ENCODE data around the gene SSTR4. TPM values are rescaled to one million over a fixed set of nuclear protein-coding genes. Genes with fewer than 3 reads are reported as not detected.

Gene SSTR4
- total RNA-seq, 2 experiments from 2014 or later: not detected

- Mint-ChIP-seq H3K4me3 (no peak overlapping the region), H3K9me3 (no peaks in the 10 kb centered on the region), H3K4me1 (ENCODE audit: low read depth) (peaks cover 1% of the 10 kb centered on the region), H3K27me3 (ENCODE audit: low read depth) (peaks cover 5% of the 10 kb centered on the region), H3K36me3 (ENCODE audit: low read depth) (no peaks in the 10 kb centered on the region), H3K27ac (no peak overlapping the region)
- no peak for DNase-seq
- CTCF ChIA-PET: no interaction called here
- intact Hi-C loops (cut with micrococcal nuclease): no loop called here
These were observed 46.2 kb downstream of the SSTR4 start for GRCh38 chr20:23081263-23081819.

GRCh38 chr20:23082846-23083552 lies 47.9 kb downstream of the SSTR4 start:
- CTCF ChIA-PET: no interaction called here
- intact Hi-C loops (cut with micrococcal nuclease): no loop called here

GRCh38 chr20:23083553-23084220 lies 48.6 kb downstream of the SSTR4 start:
- DNase-seq: no peak
- Mint-ChIP-seq H3K9me3 (no peaks in the 10 kb centered on the region), H3K4me1 (ENCODE audit: low read depth) (peaks cover 3% of the 10 kb centered on the region), H3K36me3 (ENCODE audit: low read depth) (no peaks in the 10 kb centered on the region), H3K4me3 (no peak overlapping the region), H3K27ac (no peak overlapping the region), H3K27me3 (ENCODE audit: low read depth) (peaks cover 10% of the 10 kb centered on the region)
- intact Hi-C loops (cut with micrococcal nuclease): no loop called here
- CTCF ChIA-PET: no interaction called here

More at GRCh38 chr20:23082846-23083552, 47.9 kb downstream of the SSTR4 start:
- Mint-ChIP-seq H3K36me3 (ENCODE audit: low read depth) (no peaks in the 10 kb centered on the region), H3K9me3 (no peaks in the 10 kb centered on the region), H3K4me3 (no peak overlapping the region), H3K4me1 (ENCODE audit: low read depth) (peaks cover 3% of the 10 kb centered on the region), H3K27ac (no peak overlapping the region), H3K27me3 (ENCODE audit: low read depth) (peaks cover 7% of the 10 kb centered on the region)
- no peak for DNase-seq

GRCh38 chr20:23084282-23084844 lies 49.3 kb downstream of the SSTR4 start:
- DNase-seq: no peak
- intact Hi-C loops (cut with micrococcal nuclease): no loop called here
- Mint-ChIP-seq H3K36me3 (ENCODE audit: low read depth) (no peaks in the 10 kb centered on the region), H3K27me3 (ENCODE audit: low read depth) (peaks cover 10% of the 10 kb centered on the region), H3K4me3 (no peak overlapping the region), H3K27ac (no peak overlapping the region), H3K4me1 (ENCODE audit: low read depth) (peaks cover 3% of the 10 kb centered on the region), H3K9me3 (no peaks in the 10 kb centered on the region)
- CTCF ChIA-PET: no interaction called here

- Mint-ChIP-seq H3K9me3 (no peaks in the 10 kb centered on the region), H3K27ac (no peak overlapping the region), H3K4me1 (ENCODE audit: low read depth) (peaks cover 3% of the 10 kb centered on the region), H3K4me3 (no peak overlapping the region), H3K36me3 (ENCODE audit: low read depth) (no peaks in the 10 kb centered on the region), H3K27me3 (ENCODE audit: low read depth) (peaks cover 10% of the 10 kb centered on the region)
- intact Hi-C loops (cut with micrococcal nuclease): no loop called here
- CTCF ChIA-PET: no interaction called here
- no peak for DNase-seq
These were observed 49.8 kb downstream of the SSTR4 start for GRCh38 chr20:23084845-23085365.

- H3K9me3 Mint-ChIP-seq: no peaks in the 10 kb centered on the region
- H3K27ac Mint-ChIP-seq: no peak overlapping the region
- H3K36me3 Mint-ChIP-seq (ENCODE audit: low read depth): no peaks in the 10 kb centered on the region
- H3K4me3 Mint-ChIP-seq: no peak overlapping the region
- H3K4me1 Mint-ChIP-seq (ENCODE audit: low read depth): peaks cover 3% of the 10 kb centered on the region
- DNase-seq: no peak
- CTCF ChIA-PET: no interaction called here
- peaks cover 10% of the 10 kb centered on the region for H3K27me3 Mint-ChIP-seq (ENCODE audit: low read depth)
- intact Hi-C loops (cut with micrococcal nuclease): no loop called here
These were observed 50.4 kb downstream of the SSTR4 start for GRCh38 chr20:23085436-23086055.

GRCh38 chr20:23086056-23086566 lies 51.0 kb downstream of the SSTR4 start, which contains the start of gene CD93:
CD93 (minus strand) TSS chr20:23086324; CDS start chr20:23086192, 132 bp downstream.
- Mint-ChIP-seq H3K4me1 (ENCODE audit: low read depth) (peaks cover 3% of the 10 kb centered on the region), H3K27me3 (ENCODE audit: low read depth) (peaks cover 6% of the 10 kb centered on the region), H3K27ac (no peak within 1 kb of the TSS), H3K36me3 (ENCODE audit: low read depth) (no peaks in the 10 kb centered on the region), H3K4me3 (no peak within 1 kb of the TSS), H3K9me3 (no peaks in the 10 kb centered on the region)
- DNase-seq: peak; percentile 36
- intact Hi-C loops (cut with micrococcal nuclease): no loop called here
- CTCF ChIA-PET: no interaction called here

- intact Hi-C loops (cut with micrococcal nuclease): no loop called here
- DNase-seq: no peak
- peaks cover 3% of the 10 kb centered on the region for H3K4me1 Mint-ChIP-seq (ENCODE audit: low read depth)
- H3K27me3 Mint-ChIP-seq (ENCODE audit: low read depth): peaks cover 5% of the 10 kb centered on the region
- no peak overlapping the region for H3K27ac Mint-ChIP-seq
- CTCF ChIA-PET: no interaction called here
- no peak overlapping the region for H3K4me3 Mint-ChIP-seq
- no peaks in the 10 kb centered on the region for H3K36me3 Mint-ChIP-seq (ENCODE audit: low read depth)
- no peaks in the 10 kb centered on the region for H3K9me3 Mint-ChIP-seq
These were observed 51.9 kb downstream of the SSTR4 start for GRCh38 chr20:23086931-23087411.

GRCh38 chr20:23087587-23088251 lies 52.6 kb downstream of the SSTR4 start:
- Mint-ChIP-seq H3K27ac (no peak overlapping the region), H3K27me3 (ENCODE audit: low read depth) (peaks cover 5% of the 10 kb centered on the region), H3K9me3 (no peaks in the 10 kb centered on the region), H3K4me3 (no peak overlapping the region), H3K36me3 (ENCODE audit: low read depth) (no peaks in the 10 kb centered on the region), H3K4me1 (ENCODE audit: low read depth) (peaks cover 3% of the 10 kb centered on the region)
- CTCF ChIA-PET: no interaction called here
- DNase-seq: no peak
- intact Hi-C loops (cut with micrococcal nuclease): no loop called here
